Renal cortical epithelial cell (primary cell): ENCODE measurements around the gene RHPN2. TPM values are rescaled to one million over a fixed set of nuclear protein-coding genes. Genes with fewer than 3 reads are reported as not detected.

Experiments
- DNase-seq: peaks from one replicate; pipeline ENCODE4 v3.0.0-alpha.2; 2011; ENCODE audit warnings: low read depth
- total RNA-seq: library from RNA; depleted of rRNA; stranded (reverse); fragments of >200 nt; gene quantifications from 2 replicates; pipeline ENCODE4 v1.2.3, GENCODE V29; 2014

RHPN2 gene
- 46.5 and 92.1 TPM in 2 replicates for total RNA-seq

- DNase-seq, result peak; percentile 37
Measured at GRCh38 chr19:33064792-33065550, at the start of gene RHPN2. Gene RHPN2, minus strand, starts transcription at chr19:33064888. Its CDS starts 36 bp downstream, at chr19:33064852.

GRCh38 chr19:33114312-33114711, 49.6 kb upstream of the RHPN2 start:
- DNase-seq, result no peak

- DNase-seq, result no peak
Measured at GRCh38 chr19:33111587-33111986, 46.9 kb upstream of the RHPN2 start.

- DNase-seq, result peak; percentile 86
Measured at GRCh38 chr19:33110137-33110910, 45.6 kb upstream of the RHPN2 start.

GRCh38 chr19:33108161-33108560, 43.5 kb upstream of the RHPN2 start:
- no peak for DNase-seq

GRCh38 chr19:33102893-33103292, 38.2 kb upstream of the RHPN2 start:
- DNase-seq, result no peak

- no peak for DNase-seq
Measured at GRCh38 chr19:33100894-33101644, 36.4 kb upstream of the RHPN2 start.

- DNase-seq, result peak; percentile 95
Measured at GRCh38 chr19:33098055-33098534, 33.4 kb upstream of the RHPN2 start.

GRCh38 chr19:33096005-33096404, 31.3 kb upstream of the RHPN2 start:
- peak; percentile 50 for DNase-seq

GRCh38 chr19:33094436-33095067, 29.9 kb upstream of the RHPN2 start:
- DNase-seq, result peak; percentile 89

GRCh38 chr19:33093420-33094210, 28.9 kb upstream of the RHPN2 start:
- DNase-seq, result no peak

GRCh38 chr19:33090179-33090578, 25.5 kb upstream of the RHPN2 start:
- DNase-seq, result no peak

- no peak for DNase-seq
Measured at GRCh38 chr19:33089010-33089409, 24.3 kb upstream of the RHPN2 start.

GRCh38 chr19:33086955-33087354, 22.3 kb upstream of the RHPN2 start:
- DNase-seq, result no peak

GRCh38 chr19:33085570-33086128, 21.0 kb upstream of the RHPN2 start:
- DNase-seq, result no peak

GRCh38 chr19:33080761-33081681, 16.3 kb upstream of the RHPN2 start, which contains the start of gene GPATCH1:
Gene GPATCH1, plus strand, starts transcription at chr19:33081181. Its CDS starts 13 bp downstream, at chr19:33081194.
- peak; percentile 49 for DNase-seq

- no peak for DNase-seq
Measured at GRCh38 chr19:33075519-33075918, 10.8 kb upstream of the RHPN2 start.

GRCh38 chr19:33071887-33072286, 7.2 kb upstream of the RHPN2 start:
- DNase-seq, result no peak

GRCh38 chr19:33067121-33067520, 2.4 kb upstream of the RHPN2 start:
- DNase-seq, result no peak
